Calu3 (cell line): ENCODE data around the gene ETV2. TPM values are rescaled to one million over a fixed set of nuclear protein-coding genes. Genes with fewer than 3 reads are reported as not detected.

ENCODE experiments used
- BruUV-seq: library from RNA; stranded (reverse); fragments of 400-500 nt; replicated peaks from 2 replicates; lab custom pipeline; 2021; lab: Mats Ljungman, UMichigan
- CTCF ChIA-PET: fragments of 300-600 bp; sonication (Branson Sonifier 250); formaldehyde crosslinking; loops from one replicate; lab custom pipeline; 2022; ENCODE audit warnings: antibody characterized with exemption; lab: Charles Lee
- DNase-seq: peaks from one replicate; pipeline ENCODE4 v3.0.0; 2022
- H3K27ac Mint-ChIP-seq: one replicate; pipeline ENCODE4 v1.8.0; 2022; ENCODE audit warnings: mixed read lengths; ENCODE audit not compliant: unreplicated experiment
- H3K27me3 Mint-ChIP-seq: one replicate; pipeline ENCODE4 v1.8.0; 2022; ENCODE audit warnings: mixed read lengths; ENCODE audit not compliant: unreplicated experiment
- H3K36me3 Mint-ChIP-seq: one replicate; pipeline ENCODE4 v1.8.0; 2022; ENCODE audit warnings: mild to moderate bottlenecking, moderate library complexity, mixed read lengths; ENCODE audit not compliant: insufficient read depth, unreplicated experiment
- H3K4me1 Mint-ChIP-seq: one replicate; pipeline ENCODE4 v1.8.0; 2022; ENCODE audit warnings: mild to moderate bottlenecking, low read depth, mixed read lengths; ENCODE audit not compliant: unreplicated experiment
- H3K4me3 Mint-ChIP-seq: one replicate; pipeline ENCODE4 v1.8.0; 2022; ENCODE audit warnings: mild to moderate bottlenecking, low read depth, moderate library complexity, mixed read lengths; ENCODE audit not compliant: unreplicated experiment
- H3K9me3 Mint-ChIP-seq: one replicate; pipeline ENCODE4 v1.8.0; 2022; ENCODE audit warnings: low read depth, mixed read lengths; ENCODE audit not compliant: unreplicated experiment
- intact Hi-C: fragments of 100-400 bp; cut with micrococcal nuclease; formaldehyde crosslinking; loops from one replicate; pipeline ENCODE4 v1.10.0; 2022; ENCODE audit not compliant: unreplicated experiment
- total RNA-seq: library from RNA; stranded (reverse); gene quantifications from 2 replicates; pipeline ENCODE4 v1.2.3, GENCODE V29; 2022
- TF ChIP-seq, protein P1 (sequence below): fragments of 200-600 bp; IDR thresholded peaks from one replicate; pipeline ENCODE4 v1.8.0; 2022; ENCODE audit warnings: antibody characterized with exemption; ENCODE audit not compliant: unreplicated experiment

ETV2 gene
- total RNA-seq, 1 experiment from 2014 or later, result 1.3 TPM

DNA sequence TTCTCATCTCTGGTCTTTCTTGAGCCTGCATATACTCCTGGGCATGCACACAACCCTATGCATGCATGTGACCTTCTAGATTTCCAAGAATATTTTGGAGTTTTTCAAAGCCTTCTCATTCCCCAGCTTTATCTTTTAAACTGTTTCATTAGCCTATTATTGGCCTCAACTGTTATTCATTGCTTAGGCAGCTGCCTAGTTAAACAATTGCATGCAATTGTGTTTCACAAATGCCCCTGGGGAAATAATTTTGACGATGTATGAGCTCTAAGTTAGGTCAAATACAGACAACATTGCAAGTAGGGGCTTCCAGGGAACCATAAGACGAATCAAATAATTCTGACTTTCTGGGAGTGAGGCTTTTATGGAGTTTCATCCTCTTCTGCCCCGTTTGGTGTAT is 22.4 kb downstream of the ETV2 start:
- no TSS peak for BruUV-seq
- Mint-ChIP-seq H3K36me3 (peaks cover 21% of the 10 kb centered on the region), H3K27ac (no peak overlapping the region), H3K27me3 (peaks cover 30% of the 10 kb centered on the region), H3K9me3 (no peaks in the 10 kb centered on the region), H3K4me1 (no peaks in the 10 kb centered on the region), H3K4me3 (no peak overlapping the region)
- CTCF ChIA-PET, result no interaction called here
- TF ChIP-seq, protein P1, sequence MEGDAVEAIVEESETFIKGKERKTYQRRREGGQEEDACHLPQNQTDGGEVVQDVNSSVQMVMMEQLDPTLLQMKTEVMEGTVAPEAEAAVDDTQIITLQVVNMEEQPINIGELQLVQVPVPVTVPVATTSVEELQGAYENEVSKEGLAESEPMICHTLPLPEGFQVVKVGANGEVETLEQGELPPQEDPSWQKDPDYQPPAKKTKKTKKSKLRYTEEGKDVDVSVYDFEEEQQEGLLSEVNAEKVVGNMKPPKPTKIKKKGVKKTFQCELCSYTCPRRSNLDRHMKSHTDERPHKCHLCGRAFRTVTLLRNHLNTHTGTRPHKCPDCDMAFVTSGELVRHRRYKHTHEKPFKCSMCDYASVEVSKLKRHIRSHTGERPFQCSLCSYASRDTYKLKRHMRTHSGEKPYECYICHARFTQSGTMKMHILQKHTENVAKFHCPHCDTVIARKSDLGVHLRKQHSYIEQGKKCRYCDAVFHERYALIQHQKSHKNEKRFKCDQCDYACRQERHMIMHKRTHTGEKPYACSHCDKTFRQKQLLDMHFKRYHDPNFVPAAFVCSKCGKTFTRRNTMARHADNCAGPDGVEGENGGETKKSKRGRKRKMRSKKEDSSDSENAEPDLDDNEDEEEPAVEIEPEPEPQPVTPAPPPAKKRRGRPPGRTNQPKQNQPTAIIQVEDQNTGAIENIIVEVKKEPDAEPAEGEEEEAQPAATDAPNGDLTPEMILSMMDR, result no peak
- no peak for DNase-seq
- intact Hi-C loops, result no loop called here

GRCh38 chr19:35665157-35665556 is 23.6 kb downstream of the ETV2 start:
- DNase-seq, result no peak
- H3K36me3 Mint-ChIP-seq, result peaks cover 13% of the 10 kb centered on the region
- no peak overlapping the region for H3K27ac Mint-ChIP-seq
- H3K4me1 Mint-ChIP-seq, result peaks cover 8% of the 10 kb centered on the region
- no peak overlapping the region for H3K4me3 Mint-ChIP-seq
- intact Hi-C loops, result no loop called here
- H3K27me3 Mint-ChIP-seq, result peaks cover 42% of the 10 kb centered on the region
- CTCF ChIA-PET, result no interaction called here
- H3K9me3 Mint-ChIP-seq, result no peaks in the 10 kb centered on the region
- TF ChIP-seq, protein P1, result no peak
- no TSS peak for BruUV-seq

DNA sequence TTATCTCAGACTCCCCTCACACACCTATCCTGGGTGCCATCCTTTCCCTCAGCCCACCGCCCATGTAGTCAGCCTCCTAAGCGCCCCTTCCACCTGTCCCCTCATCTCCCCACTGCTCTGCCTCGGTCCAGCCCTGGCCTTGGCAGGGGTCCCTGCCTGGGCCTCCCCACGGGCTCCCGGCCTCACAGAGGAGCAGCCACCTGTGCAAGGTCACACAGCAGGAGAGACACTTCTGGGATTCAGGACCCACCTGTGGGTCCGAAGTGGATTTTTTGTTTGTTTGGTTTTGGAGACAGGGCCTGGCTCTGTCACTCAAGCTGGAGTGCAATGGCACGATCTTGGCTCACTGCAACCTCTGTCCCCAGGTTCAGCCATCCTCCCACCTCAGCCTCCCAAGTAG is 24.1 kb downstream of the ETV2 start:
- Mint-ChIP-seq H3K9me3 (no peaks in the 10 kb centered on the region), H3K27me3 (peaks cover 47% of the 10 kb centered on the region), H3K36me3 (peaks cover 9% of the 10 kb centered on the region), H3K4me3 (no peak overlapping the region), H3K27ac (no peak overlapping the region), H3K4me1 (peaks cover 11% of the 10 kb centered on the region)
- TF ChIP-seq, protein P1, result no peak
- no TSS peak for BruUV-seq
- CTCF ChIA-PET, result interaction anchor here (0.7 kb wide), 1 partner anchor 127 kb away, joined by 3 read pairs; no protein-coding TSS in a partner anchor
- intact Hi-C loops, result no loop called here
- no peak for DNase-seq

GRCh38 chr19:35666251-35666913 is 24.8 kb downstream of the ETV2 start, which contains the start of gene UPK1A:
Gene UPK1A, plus strand, starts transcription at chr19:35666517. Its CDS starts 296 bp downstream, at chr19:35666813.
- Mint-ChIP-seq H3K27me3 (peaks cover 54% of the 10 kb centered on the region), H3K4me1 (peaks cover 11% of the 10 kb centered on the region), H3K36me3 (peaks cover 4% of the 10 kb centered on the region), H3K27ac (no peak within 1 kb of the TSS), H3K4me3 (no peak within 1 kb of the TSS), H3K9me3 (no peaks in the 10 kb centered on the region)
- no peak for DNase-seq
- no TSS peak for BruUV-seq
- intact Hi-C loops, result no loop called here
- CTCF ChIA-PET, result interaction anchor here (0.7 kb wide), 1 partner anchor 128 kb away, joined by 3 read pairs; no protein-coding TSS in a partner anchor
- TF ChIP-seq, protein P1, result no peak
